GM12878 (cell line): ENCODE results near the gene TRAF3IP1. TPM values are rescaled to one million over a fixed set of nuclear protein-coding genes. Genes with fewer than 3 reads are reported as not detected.

Experiments
- BHLHE40 ChIP-seq, 2 experiments: fragments of 450-650 bp in 1 of 2; IDR thresholded peaks; 2 replicates each; pipeline ENCODE4 v1.6.1; 2011 to 2017; ENCODE audit warnings: low read depth in 2 of 2, borderline replicate concordance in 1 of 2, improper control_type of control experiment in 1 of 2, low read length in 1 of 2, mild to moderate bottlenecking in 1 of 2
- CHD4 ChIP-seq: fragments of 200-600 bp; sonication (generic); IDR thresholded peaks from 2 replicates; pipeline ENCODE4 v1.6.1; 2016; ENCODE audit warnings: mild to moderate bottlenecking
- ETV6 ChIP-seq, 2 experiments: fragments of 450-650 bp in 1 of 2; IDR thresholded peaks in 1 of 2; conservative IDR thresholded peaks in 1 of 2; 2 replicates each; pipeline ENCODE4 v1.6.1; 2014; ENCODE audit warnings: antibody characterized with exemption in 1 of 2, borderline replicate concordance in 1 of 2, low read depth in 1 of 2, mild to moderate bottlenecking in 1 of 2, moderate library complexity in 1 of 2
- EZH2 ChIP-seq: IDR thresholded peaks from 2 replicates; pipeline ENCODE4 v1.6.1; 2012; ENCODE audit warnings: low read depth, mild to moderate bottlenecking, control low read depth, inconsistent platforms, low read length, borderline replicate concordance; ENCODE audit not compliant: control insufficient read depth
- HDAC6 ChIP-seq: fragments of 200-600 bp; sonication (generic); IDR thresholded peaks from one replicate; pipeline ENCODE4 v1.8.0; 2017; ENCODE audit warnings: antibody characterized with exemption; ENCODE audit not compliant: unreplicated experiment
- NFXL1 ChIP-seq: fragments of 450-650 bp; IDR thresholded peaks from 2 replicates; pipeline ENCODE4 v1.6.1; 2017; ENCODE audit warnings: antibody characterized with exemption, mild to moderate bottlenecking, borderline replicate concordance
- STAT1 ChIP-seq: fragments of 450-650 bp; conservative IDR thresholded peaks from 2 replicates; pipeline ENCODE4 v1.6.1; 2014; ENCODE audit warnings: antibody characterized with exemption, mild to moderate bottlenecking
- polyA plus RNA-seq, 11 experiments: library from polyadenylated mRNA; depleted of rRNA in 4 of 11; unstranded in 6 of 11; stranded (reverse) in 5 of 11; fragments of >200 nt; fragmentation: Nextera tagmentation in 4 of 11; fragmentation: Illumina TruSeq in 1 of 11; extraction: Ambion mirVana in 4 of 11; extraction: Trizol in 1 of 11; gene quantifications; 1 replicate in 1 of 11; 2 replicates in 10 of 11; pipeline versions ENCODE4 v1.2.1 to v1.2.3, GENCODE V29; 2011 to 2016; ENCODE audit warnings: inconsistent platforms in 2 of 11, missing spikeins in 2 of 11, low read depth in 1 of 11
- total RNA-seq, 4 experiments: library from RNA; depleted of rRNA in 3 of 4; stranded (reverse); fragments of >200 nt in 3 of 4; fragmentation: Illumina TruSeq in 1 of 4; extraction: Trizol in 1 of 4; gene quantifications; 2 replicates each; pipeline versions ENCODE4 v1.2.1 to v1.2.3, GENCODE V29; 2013 to 2021
- TF ChIP-seq, protein P1 (sequence below): fragments of 450-650 bp; IDR thresholded peaks from 2 replicates; pipeline ENCODE4 v1.6.1; 2017; ENCODE audit warnings: mild to moderate bottlenecking, moderate library complexity

Gene TRAF3IP1
- total and polyA plus RNA-seq, 10 of the 15 experiments (the other 5 are each of a cell fraction or from before 2014, with no cell fraction given): 1.6 to 7.5 (median 3.6) TPM

- TF ChIP-seq, protein P1, sequence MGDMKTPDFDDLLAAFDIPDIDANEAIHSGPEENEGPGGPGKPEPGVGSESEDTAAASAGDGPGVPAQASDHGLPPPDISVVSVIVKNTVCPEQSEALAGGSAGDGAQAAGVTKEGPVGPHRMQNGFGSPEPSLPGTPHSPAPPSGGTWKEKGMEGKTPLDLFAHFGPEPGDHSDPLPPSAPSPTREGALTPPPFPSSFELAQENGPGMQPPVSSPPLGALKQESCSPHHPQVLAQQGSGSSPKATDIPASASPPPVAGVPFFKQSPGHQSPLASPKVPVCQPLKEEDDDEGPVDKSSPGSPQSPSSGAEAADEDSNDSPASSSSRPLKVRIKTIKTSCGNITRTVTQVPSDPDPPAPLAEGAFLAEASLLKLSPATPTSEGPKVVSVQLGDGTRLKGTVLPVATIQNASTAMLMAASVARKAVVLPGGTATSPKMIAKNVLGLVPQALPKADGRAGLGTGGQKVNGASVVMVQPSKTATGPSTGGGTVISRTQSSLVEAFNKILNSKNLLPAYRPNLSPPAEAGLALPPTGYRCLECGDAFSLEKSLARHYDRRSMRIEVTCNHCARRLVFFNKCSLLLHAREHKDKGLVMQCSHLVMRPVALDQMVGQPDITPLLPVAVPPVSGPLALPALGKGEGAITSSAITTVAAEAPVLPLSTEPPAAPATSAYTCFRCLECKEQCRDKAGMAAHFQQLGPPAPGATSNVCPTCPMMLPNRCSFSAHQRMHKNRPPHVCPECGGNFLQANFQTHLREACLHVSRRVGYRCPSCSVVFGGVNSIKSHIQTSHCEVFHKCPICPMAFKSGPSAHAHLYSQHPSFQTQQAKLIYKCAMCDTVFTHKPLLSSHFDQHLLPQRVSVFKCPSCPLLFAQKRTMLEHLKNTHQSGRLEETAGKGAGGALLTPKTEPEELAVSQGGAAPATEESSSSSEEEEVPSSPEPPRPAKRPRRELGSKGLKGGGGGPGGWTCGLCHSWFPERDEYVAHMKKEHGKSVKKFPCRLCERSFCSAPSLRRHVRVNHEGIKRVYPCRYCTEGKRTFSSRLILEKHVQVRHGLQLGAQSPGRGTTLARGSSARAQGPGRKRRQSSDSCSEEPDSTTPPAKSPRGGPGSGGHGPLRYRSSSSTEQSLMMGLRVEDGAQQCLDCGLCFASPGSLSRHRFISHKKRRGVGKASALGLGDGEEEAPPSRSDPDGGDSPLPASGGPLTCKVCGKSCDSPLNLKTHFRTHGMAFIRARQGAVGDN: no peak
- TF ChIP-seq CHD4 (no peak), HDAC6 (no peak), STAT1 (no peak), BHLHE40 (IDR thresholded peaks at IDR 0.05; ENCODE audit: borderline replicate concordance in 1 of 2, low read depth in 2 of 2, low read length in 1 of 2) (no peak), EZH2 (no peak), ETV6 (conservative IDR thresholded peaks at IDR 0.05 in 1 of 2, IDR thresholded peaks at IDR 0.05 in 1 of 2; ENCODE audit: borderline replicate concordance in 1 of 2, low read depth in 1 of 2) (no peak), NFXL1 (no peak)
These were observed 26.3 kb upstream of the TRAF3IP1 start (continued) for GRCh38 chr2:238294046-238294392.
